ENCODE measurements around the gene MYO15A. TPM values are rescaled to one million over a fixed set of nuclear protein-coding genes. Genes with fewer than 3 reads are reported as not detected.

Gene MYO15A
- total RNA-seq, 1 donor from 2014 or later = 1.6 TPM

GRCh38 chr17:18089613-18090012 is 18.9 kb upstream of the MYO15A start:
- peaks cover 12% of the 10 kb centered on the region for H3K36me3 Mint-ChIP-seq (ENCODE audit: low read depth, unreplicated experiment)
- H3K9me3 Mint-ChIP-seq (ENCODE audit: unreplicated experiment) = no peaks in the 10 kb centered on the region

GRCh38 chr17:18093616-18094408 is 14.7 kb upstream of the MYO15A start:
- Mint-ChIP-seq H3K4me1 (ENCODE audit: unreplicated experiment) (peaks cover 4% of the 10 kb centered on the region), H3K36me3 (ENCODE audit: low read depth, unreplicated experiment) (peaks cover 27% of the 10 kb centered on the region), H3K9me3 (ENCODE audit: unreplicated experiment) (no peaks in the 10 kb centered on the region), H3K27me3 (ENCODE audit: unreplicated experiment) (no peaks in the 10 kb centered on the region), H3K27ac (ENCODE audit: unreplicated experiment) (no peak overlapping the region), H3K4me3 (ENCODE audit: unreplicated experiment) (peak overlapping the region; percentile 60)
- DNase-seq (ENCODE audit: low spot score) = no peak
- TF ChIP-seq CTCF (IDR thresholded peaks at IDR 0.05; ENCODE audit: unreplicated experiment) = no peak

More at GRCh38 chr17:18089613-18090012, 18.9 kb upstream of the MYO15A start:
- Mint-ChIP-seq H3K27me3 (ENCODE audit: unreplicated experiment) (peaks cover 3% of the 10 kb centered on the region), H3K27ac (ENCODE audit: unreplicated experiment) (peak overlapping the region; percentile 31), H3K4me1 (ENCODE audit: unreplicated experiment) (peaks cover 9% of the 10 kb centered on the region), H3K4me3 (ENCODE audit: unreplicated experiment) (peak overlapping the region; percentile 75)
- no peak for DNase-seq (ENCODE audit: low spot score)
- no peak for TF ChIP-seq CTCF (IDR thresholded peaks at IDR 0.05; ENCODE audit: unreplicated experiment)

DNA sequence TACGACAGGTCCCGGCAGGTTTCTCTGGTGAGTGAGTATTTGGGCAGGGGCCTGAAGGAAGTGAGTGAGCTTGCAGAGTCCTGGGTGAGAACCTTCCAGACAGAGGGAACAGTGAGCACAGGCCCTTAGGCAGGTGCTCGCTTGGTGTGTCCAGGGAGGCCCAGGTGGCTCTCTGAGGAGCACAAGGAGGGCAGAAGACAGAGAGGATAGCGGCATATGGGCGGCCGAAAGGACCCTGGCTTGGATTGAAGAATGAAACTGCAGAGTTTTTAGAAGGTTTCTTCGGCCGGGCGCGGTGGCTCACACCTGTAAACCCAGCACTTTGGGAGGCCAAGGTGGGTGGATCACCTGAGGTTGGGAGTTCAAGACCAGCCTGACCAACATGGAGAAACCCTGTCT is 14.1 kb upstream of the MYO15A start:
- Mint-ChIP-seq H3K4me1 (ENCODE audit: unreplicated experiment) (peaks cover 3% of the 10 kb centered on the region), H3K9me3 (ENCODE audit: unreplicated experiment) (no peaks in the 10 kb centered on the region), H3K27me3 (ENCODE audit: unreplicated experiment) (no peaks in the 10 kb centered on the region), H3K27ac (ENCODE audit: unreplicated experiment) (no peak overlapping the region), H3K36me3 (ENCODE audit: low read depth, unreplicated experiment) (peaks cover 30% of the 10 kb centered on the region), H3K4me3 (ENCODE audit: unreplicated experiment) (peak overlapping the region; percentile 60)
- TF ChIP-seq CTCF (IDR thresholded peaks at IDR 0.05; ENCODE audit: unreplicated experiment) = no peak
- no peak for DNase-seq (ENCODE audit: low spot score)

- no peak overlapping the region for H3K4me3 Mint-ChIP-seq (ENCODE audit: unreplicated experiment)
- H3K27ac Mint-ChIP-seq (ENCODE audit: unreplicated experiment) = no peak overlapping the region
- H3K36me3 Mint-ChIP-seq (ENCODE audit: low read depth, unreplicated experiment) = peaks cover 24% of the 10 kb centered on the region
- no peaks in the 10 kb centered on the region for H3K4me1 Mint-ChIP-seq (ENCODE audit: unreplicated experiment)
- H3K9me3 Mint-ChIP-seq (ENCODE audit: unreplicated experiment) = no peaks in the 10 kb centered on the region
- DNase-seq (ENCODE audit: low spot score) = no peak
- no peak for TF ChIP-seq CTCF (IDR thresholded peaks at IDR 0.05; ENCODE audit: unreplicated experiment)
- peaks cover 3% of the 10 kb centered on the region for H3K27me3 Mint-ChIP-seq (ENCODE audit: unreplicated experiment)
Observed at GRCh38 chr17:18099516-18099915, 9.0 kb upstream of the MYO15A start.

- Mint-ChIP-seq H3K9me3 (ENCODE audit: unreplicated experiment) (no peaks in the 10 kb centered on the region), H3K27me3 (ENCODE audit: unreplicated experiment) (peaks cover 3% of the 10 kb centered on the region), H3K36me3 (ENCODE audit: low read depth, unreplicated experiment) (peaks cover 24% of the 10 kb centered on the region), H3K27ac (ENCODE audit: unreplicated experiment) (no peak overlapping the region), H3K4me3 (ENCODE audit: unreplicated experiment) (no peak overlapping the region), H3K4me1 (ENCODE audit: unreplicated experiment) (no peaks in the 10 kb centered on the region)
- no peak for TF ChIP-seq CTCF (IDR thresholded peaks at IDR 0.05; ENCODE audit: unreplicated experiment)
- no peak for DNase-seq (ENCODE audit: low spot score)
Observed at GRCh38 chr17:18100616-18101015, 7.9 kb upstream of the MYO15A start.
